ENCODE data around the gene KLHL10.

GRCh38 chr17:41796121-41796895 lies 41.3 kb upstream of the KLHL10 start:
- no peak for TF ChIP-seq CTCF (IDR thresholded peaks at IDR 0.05)
- no peak for TF ChIP-seq POLR2A (IDR thresholded peaks at IDR 0.05)

All from esophagus squamous epithelium (tissue), 4 donors.